ENCODE data around the gene PANK3.
"Not testable (repeated sequence)": the region's sequence is repeated elsewhere in the genome, so short reads cannot be mapped to it uniquely, and the experiment has no call there.

PANK3 gene

GRCh38 chr5:168592014-168592368 is 12.8 kb upstream of the PANK3 start:
- no peak for DNase-seq (ENCODE audit: low read depth, low spot score)

DNA sequence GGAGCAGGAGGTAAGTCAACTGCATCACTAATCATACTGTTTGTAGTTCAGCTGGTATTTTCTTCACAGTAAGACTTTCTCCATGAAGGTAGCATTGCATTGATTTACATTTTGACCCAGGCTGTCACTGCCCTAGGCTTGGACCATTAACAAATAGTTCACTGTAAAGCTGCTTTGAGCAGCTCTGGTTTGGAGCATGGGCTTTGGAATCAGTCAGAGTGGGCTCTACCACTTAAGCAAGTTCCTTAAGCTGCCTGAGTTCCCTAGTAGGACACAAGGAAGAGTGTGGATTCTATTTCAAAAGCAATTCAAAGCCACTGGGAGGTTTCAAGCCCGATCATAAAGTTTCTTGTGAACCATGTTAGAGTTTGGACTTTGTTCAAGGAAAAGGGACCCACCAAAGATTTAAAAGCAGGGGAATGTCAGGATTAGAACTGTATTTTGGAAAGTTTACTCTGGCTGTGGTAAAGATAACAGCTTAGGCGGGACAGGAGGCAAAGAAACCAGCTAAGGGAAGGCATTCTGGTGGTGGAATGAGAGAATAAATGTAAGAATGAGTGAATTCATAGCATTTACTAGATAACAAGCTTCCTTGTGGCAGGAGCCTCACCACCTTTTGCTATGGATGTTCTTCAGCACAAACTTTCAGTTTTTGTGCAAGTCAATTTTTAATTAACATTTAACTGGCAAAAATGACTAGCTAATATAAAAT is 12.3 kb upstream of the PANK3 start:
- no peak for DNase-seq (ENCODE audit: low read depth, low spot score)

DNA sequence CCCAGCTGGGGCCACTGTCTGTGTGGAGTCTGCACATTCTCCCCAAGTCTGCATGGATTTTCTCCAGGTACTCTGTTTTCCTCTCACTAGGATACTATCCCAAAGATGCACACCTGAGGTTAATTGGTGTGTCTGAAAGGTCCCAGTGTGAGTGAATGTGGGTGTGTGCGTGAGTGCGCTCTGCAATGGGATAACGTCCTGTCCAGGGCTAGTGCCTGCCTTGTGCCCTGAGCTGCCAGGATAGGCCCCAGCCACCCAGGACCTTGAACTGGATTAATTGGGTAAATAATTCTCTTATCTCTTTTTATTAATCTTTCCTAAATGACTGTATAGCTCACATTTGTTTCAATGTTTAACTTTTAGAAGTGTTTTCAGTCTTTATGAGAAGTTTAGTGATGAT is 11.5 kb upstream of the PANK3 start:
- no peak for DNase-seq (ENCODE audit: low read depth, low spot score)

DNA sequence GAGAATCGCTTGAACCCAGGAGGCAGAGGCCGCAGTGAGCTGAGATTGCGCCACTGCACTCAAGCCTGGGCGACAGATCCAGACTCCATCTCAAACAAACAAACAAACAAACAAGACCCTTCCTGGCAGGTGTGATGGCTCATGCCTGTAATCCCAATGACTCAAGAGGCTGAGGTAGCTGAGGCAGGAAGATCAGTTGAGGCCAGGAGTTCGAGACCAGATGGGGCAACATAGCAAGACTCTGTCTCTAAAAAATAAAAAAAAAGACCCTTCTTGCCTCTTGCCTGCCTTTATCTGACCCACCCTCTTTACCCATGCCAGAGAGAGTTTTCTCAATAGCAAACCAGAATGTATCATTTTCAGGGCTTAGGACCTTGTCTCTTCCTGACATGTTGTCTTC is 8.8 kb upstream of the PANK3 start:
- DNase-seq (ENCODE audit: low read depth, low spot score) = no peak

DNA sequence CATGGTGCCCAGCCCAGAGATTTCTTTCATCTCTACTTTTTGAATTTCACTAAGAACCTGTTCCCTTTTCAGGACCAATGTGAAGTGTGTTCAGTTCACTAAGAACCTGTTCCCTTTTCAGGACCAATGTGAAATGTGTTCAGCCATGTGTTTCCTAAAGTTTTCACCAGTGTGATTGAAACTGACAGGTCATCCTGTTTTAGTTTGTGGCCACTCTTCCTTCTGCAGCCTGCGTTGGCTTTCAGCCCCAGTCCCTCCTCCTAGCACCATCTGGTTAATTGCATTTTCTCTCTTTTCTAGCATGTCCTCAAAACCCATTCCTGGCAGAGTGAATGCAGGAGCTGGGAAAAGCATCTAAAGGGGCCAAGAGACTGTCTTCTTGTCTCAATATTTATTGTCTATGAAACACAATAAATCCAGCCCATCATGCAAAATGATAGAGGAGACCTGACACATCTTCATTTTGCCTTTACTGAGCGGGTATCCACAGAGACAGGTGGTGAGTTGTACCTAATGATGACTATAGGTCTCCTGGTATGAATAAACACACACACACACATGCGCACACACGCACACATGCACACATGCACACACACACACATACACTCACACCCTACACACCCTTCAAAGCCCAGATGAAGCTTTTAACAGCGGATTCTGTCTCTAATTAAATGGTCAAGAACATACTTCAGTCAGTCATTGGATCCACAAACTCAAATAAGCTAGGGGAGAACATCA is 6.1 kb upstream of the PANK3 start:
- no peak for DNase-seq (ENCODE audit: low read depth, low spot score)

DNA sequence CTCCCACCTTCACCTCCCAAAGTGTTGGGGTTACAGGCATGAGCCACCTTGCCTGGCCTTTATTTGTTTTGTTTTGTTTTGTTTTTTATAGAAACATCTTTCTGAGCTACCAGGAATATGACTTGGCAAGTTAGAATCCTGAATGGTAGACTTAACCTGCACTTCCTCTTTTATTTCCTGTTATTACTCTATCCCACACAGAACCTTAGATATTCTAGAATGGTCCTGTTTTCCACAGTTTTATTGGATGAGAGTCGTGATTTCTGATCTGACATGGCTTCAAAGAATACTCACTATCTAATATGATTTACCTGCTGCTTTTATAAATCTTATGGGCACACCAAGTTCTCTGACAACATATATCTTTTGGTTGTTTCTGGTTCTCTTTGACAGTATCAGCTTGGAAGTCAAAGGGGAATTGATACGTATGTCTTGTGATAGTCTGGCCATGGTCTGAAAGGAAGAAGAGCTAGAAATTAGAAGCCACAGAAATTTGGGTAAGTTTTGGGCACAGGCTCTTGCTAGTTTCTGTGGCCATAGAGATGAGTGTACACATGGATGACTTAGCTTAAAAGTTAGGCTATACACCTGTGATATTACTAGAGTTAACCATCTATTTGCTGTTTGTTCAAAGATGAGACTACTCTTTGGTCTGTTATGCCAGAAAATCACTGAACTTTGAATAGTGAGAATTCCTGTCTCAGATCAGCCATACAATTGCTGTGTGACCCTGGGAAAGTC is 4.7 kb upstream of the PANK3 start:
- DNase-seq (ENCODE audit: low read depth, low spot score) = no peak

- DNase-seq (ENCODE audit: low read depth, low spot score) = not testable (repeated sequence)
These were observed 1.8 kb upstream of the PANK3 start for GRCh38 chr5:168580814-168581469.

GRCh38 chr5:168580227-168580508 is 1.0 kb upstream of the PANK3 start:
- no peak for DNase-seq (ENCODE audit: low read depth, low spot score)

DNA sequence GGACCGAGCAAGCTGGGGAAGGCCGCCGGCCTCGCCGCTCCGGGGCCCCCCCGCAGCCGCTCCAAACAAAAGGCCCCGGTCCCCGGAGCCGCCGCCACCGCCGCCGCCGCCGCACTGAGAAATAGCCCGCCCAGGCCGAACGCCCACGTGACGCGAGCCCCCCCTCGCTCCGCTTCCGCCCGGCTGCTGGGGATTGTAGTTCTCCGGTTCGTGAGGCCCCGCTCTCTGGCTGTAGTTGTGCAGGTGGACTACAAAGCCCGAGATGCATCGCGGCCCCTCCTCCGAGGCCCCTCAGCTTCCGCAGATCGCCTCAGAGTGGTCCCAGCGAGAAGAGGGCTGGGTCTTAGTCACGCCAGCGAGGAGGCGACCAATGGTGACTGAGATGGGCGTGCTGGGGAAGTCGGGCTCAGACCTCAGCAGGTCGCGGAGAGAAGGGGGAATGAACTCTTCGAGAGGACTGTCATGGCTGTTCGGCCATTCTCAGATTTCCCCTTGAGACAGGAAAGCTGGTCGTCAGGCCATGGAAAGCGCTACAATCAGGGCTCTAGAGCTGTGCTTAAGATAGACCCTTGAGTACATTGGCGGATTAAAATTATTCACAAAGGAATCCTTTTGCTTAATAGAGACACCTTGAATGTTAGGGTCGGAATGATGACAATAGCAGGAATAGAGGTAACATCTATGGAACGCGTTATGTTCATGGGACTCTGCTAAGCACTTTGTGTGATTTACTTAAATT is 489 bp upstream of the PANK3 start:
- peak; percentile 97 for DNase-seq (ENCODE audit: low read depth, low spot score)

DNA sequence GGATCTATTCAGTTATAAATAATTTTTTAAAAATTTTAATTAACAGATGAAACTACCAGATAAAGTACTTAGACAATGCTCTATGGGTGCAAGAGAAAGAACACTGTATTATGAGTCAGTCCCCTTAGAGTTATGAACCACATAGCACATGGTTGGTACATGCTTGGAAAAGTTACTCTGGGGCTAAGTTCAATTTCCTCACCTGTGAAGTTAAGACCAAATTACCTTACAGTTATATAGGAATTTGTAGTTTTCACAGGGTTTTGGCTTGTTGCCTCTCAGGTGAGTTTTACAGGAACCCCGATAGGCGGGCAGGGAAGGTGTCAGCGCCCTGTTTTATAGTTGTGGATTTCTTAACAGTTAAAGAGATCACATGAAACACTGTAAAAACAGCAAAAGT is 1.2 kb downstream of the PANK3 start:
- no peak for DNase-seq (ENCODE audit: low read depth, low spot score)

GRCh38 chr5:168575391-168576372 is 3.5 kb downstream of the PANK3 start:
- DNase-seq (ENCODE audit: low read depth, low spot score) = no peak

- not testable (repeated sequence) for DNase-seq (ENCODE audit: low read depth, low spot score)
These were observed 5.0 kb downstream of the PANK3 start for GRCh38 chr5:168574156-168574555.

- DNase-seq (ENCODE audit: low read depth, low spot score) = not testable (repeated sequence)
These were observed 5.5 kb downstream of the PANK3 start for GRCh38 chr5:168573663-168574062.

DNA sequence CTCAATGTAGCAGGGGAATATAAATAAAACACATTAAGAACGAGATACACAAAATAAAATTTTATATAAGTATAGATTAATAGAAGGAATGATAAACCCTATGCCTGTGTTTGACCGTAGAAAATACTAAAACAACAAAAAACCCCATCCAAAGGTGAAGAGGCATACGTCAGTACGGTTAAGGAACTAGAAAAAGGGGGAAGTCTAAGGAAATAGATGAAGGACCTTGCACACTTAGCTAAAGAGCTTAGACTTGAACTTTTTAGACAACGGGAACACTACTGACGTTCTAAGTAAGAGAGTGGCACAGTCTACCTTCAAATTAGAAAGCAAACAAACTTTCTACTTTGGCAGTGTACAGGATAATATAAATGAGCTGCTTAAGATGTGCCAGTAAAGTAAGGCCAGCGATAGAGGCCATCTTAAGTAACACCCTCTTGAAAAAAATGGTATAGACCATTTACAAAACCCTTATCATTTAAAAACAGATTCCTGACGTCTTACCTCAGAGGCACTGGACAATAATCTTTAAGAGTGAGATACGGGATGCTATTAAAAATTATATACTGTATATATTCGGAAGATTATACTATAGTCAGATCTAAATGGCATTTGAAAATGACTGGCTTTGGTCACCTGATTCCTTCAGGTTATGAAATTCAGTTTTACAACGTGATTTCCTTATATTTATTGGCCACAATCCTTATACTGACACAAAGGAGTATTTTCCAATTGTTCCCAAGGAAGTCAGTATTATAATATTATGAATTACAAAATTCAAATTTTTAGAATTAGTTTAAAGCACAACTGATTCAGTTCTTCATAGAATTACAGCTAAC is 8.5 kb downstream of the PANK3 start:
- no peak for DNase-seq (ENCODE audit: low read depth, low spot score)

DNA sequence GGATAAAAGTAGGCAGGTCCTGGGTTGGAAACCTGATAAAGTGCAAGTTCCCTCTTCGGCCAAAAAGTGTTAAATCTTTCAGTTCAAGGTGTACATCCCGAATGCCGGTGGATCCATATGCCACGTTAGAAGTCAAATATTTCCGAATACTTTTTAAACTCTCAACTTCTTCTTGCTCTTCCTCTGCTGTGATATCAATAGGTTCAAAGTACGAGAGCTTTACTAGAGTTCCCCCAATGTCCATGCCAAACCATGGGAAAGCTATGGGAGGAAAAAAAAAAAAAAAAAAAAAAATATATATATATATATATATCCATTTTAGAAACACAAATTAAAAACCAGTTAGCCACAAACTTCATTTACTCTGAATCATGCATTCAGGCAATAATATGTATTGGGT is 10.4 kb downstream of the PANK3 start:
- DNase-seq (ENCODE audit: low read depth, low spot score) = no peak

GRCh38 chr5:168563959-168564358 is 15.2 kb downstream of the PANK3 start:
- DNase-seq (ENCODE audit: low read depth, low spot score) = no peak

GRCh38 chr5:168562279-168562678 is 16.9 kb downstream of the PANK3 start:
- no peak for DNase-seq (ENCODE audit: low read depth, low spot score)

DNA sequence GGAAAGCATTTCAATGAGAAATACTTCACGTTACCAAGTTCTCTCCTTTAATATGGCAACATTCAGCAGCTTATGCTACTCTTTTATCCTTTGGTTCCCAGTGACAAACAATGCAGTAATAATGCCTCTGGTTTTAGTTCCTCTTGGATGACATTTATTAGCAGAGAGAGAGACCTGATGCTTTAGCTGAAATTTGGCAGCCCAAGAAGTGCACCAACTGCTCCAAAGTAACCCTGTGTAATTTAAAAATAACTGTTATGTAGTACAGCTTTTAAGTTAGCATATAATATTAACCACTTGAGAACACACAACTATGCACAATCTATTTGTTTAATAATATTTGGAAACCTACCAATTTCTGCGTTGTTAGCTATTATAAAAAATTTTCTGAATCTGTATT is 21.8 kb downstream of the PANK3 start:
- DNase-seq (ENCODE audit: low read depth, low spot score) = no peak

GRCh38 chr5:168553377-168554130 is 25.6 kb downstream of the PANK3 start:
- DNase-seq (ENCODE audit: low read depth, low spot score) = no peak
